Liver (tissue), 9 donors: ENCODE data around the gene PPY. TPM values are rescaled to one million over a fixed set of nuclear protein-coding genes. Genes with fewer than 3 reads are reported as not detected.

ENCODE experiments used
- DNase-seq: peaks from one replicate; pipeline ENCODE4 v3.0.0-alpha.2; 2017; ENCODE audit warnings: low spot score
- H3K27ac ChIP-seq, 2 donors: one replicate each; pipeline ENCODE4 v1.7.0; 2013; ENCODE audit warnings: inconsistent platforms in 2 of 2, low read length in 2 of 2, control low read depth in 1 of 2, low read depth in 1 of 2, mild to moderate bottlenecking in 1 of 2
- H3K27me3 ChIP-seq, 4 donors: one replicate each; pipeline versions ENCODE4 v1.6.1 to v1.7.0; 2013; ENCODE audit warnings: low read length in 3 of 4, inconsistent platforms in 1 of 4, mild to moderate bottlenecking in 1 of 4, moderate library complexity in 1 of 4; ENCODE audit not compliant: control insufficient read depth in 4 of 4, insufficient read depth in 4 of 4
- H3K36me3 ChIP-seq, 4 donors: one replicate each; pipeline versions ENCODE4 v1.6.1 to v1.7.0; 2013; ENCODE audit warnings: low read length in 3 of 4, mild to moderate bottlenecking in 3 of 4, low read depth in 1 of 4, moderate library complexity in 1 of 4; ENCODE audit not compliant: control insufficient read depth in 4 of 4, insufficient read depth in 3 of 4
- H3K4me1 ChIP-seq, 4 donors: one replicate each; pipeline versions ENCODE4 v1.6.1 to v1.7.0; 2013; ENCODE audit warnings: low read length in 3 of 4, mild to moderate bottlenecking in 3 of 4, moderate library complexity in 1 of 4; ENCODE audit not compliant: control insufficient read depth in 4 of 4, insufficient read depth in 4 of 4
- H3K4me3 ChIP-seq, 3 donors: one replicate each; pipeline versions ENCODE4 v1.6.1 to v1.7.0; 2013; ENCODE audit warnings: low read length in 3 of 3, control low read depth in 1 of 3, low read depth in 1 of 3, mild to moderate bottlenecking in 1 of 3
- H3K9ac ChIP-seq, 2 donors: one replicate each; pipeline ENCODE4 v1.7.0; 2013; ENCODE audit warnings: low read length in 2 of 2, mild to moderate bottlenecking in 2 of 2, moderate library complexity in 2 of 2, control low read depth in 1 of 2, low read depth in 1 of 2
- H3K9me3 ChIP-seq, 4 donors: one replicate each; pipeline versions ENCODE4 v1.6.1 to v1.7.0; 2013; ENCODE audit warnings: low read length in 3 of 4; ENCODE audit not compliant: control insufficient read depth in 4 of 4
- ATF3 ChIP-seq: IDR thresholded peaks from 2 replicates; pipeline ENCODE4 v1.6.1; 2016; ENCODE audit warnings: antibody characterized with exemption
- EGR1 ChIP-seq, 2 donors: IDR thresholded peaks; 2 replicates each; pipeline ENCODE4 v1.6.1; 2016 to 2018; ENCODE audit warnings: antibody characterized with exemption in 2 of 2, low read depth in 2 of 2
- FOXA1 ChIP-seq: IDR thresholded peaks from 2 replicates; pipeline ENCODE4 v1.6.1; 2016; ENCODE audit warnings: antibody characterized with exemption
- FOXA2 ChIP-seq: IDR thresholded peaks from 2 replicates; pipeline ENCODE4 v1.6.1; 2016; ENCODE audit warnings: antibody characterized with exemption
- GABPA ChIP-seq, 2 donors: IDR thresholded peaks in 1 of 2; conservative IDR thresholded peaks in 1 of 2; 2 replicates each; pipeline ENCODE4 v1.6.1; 2016; ENCODE audit warnings: antibody characterized with exemption in 2 of 2, mild to moderate bottlenecking in 1 of 2, moderate library complexity in 1 of 2
- HNF4A ChIP-seq, 2 donors: conservative IDR thresholded peaks; 2 replicates each; pipeline ENCODE4 v1.6.1; 2016; ENCODE audit warnings: antibody characterized with exemption in 2 of 2, mild to moderate bottlenecking in 2 of 2
- HNF4G ChIP-seq: IDR thresholded peaks from 2 replicates; pipeline ENCODE4 v1.6.1; 2016; ENCODE audit warnings: antibody characterized with exemption
- JUND ChIP-seq, 2 donors: IDR thresholded peaks; 2 replicates each; pipeline ENCODE4 v1.6.1; 2016; ENCODE audit warnings: antibody characterized with exemption in 2 of 2
- MAX ChIP-seq: IDR thresholded peaks from 2 replicates; pipeline ENCODE4 v1.6.1; 2016; ENCODE audit warnings: antibody characterized with exemption
- NR2F2 ChIP-seq: IDR thresholded peaks from 2 replicates; pipeline ENCODE4 v1.6.1; 2016; ENCODE audit warnings: antibody characterized with exemption
- RAD21 ChIP-seq, 2 donors: IDR thresholded peaks; 2 replicates each; pipeline ENCODE4 v1.6.1; 2016; ENCODE audit warnings: antibody characterized with exemption in 2 of 2, mild to moderate bottlenecking in 2 of 2
- REST ChIP-seq: IDR thresholded peaks from 2 replicates; pipeline ENCODE4 v1.6.1; 2016; ENCODE audit warnings: antibody characterized with exemption, mild to moderate bottlenecking
- RXRA ChIP-seq, 2 donors: IDR thresholded peaks; 2 replicates each; pipeline ENCODE4 v1.6.1; 2017 to 2018; ENCODE audit warnings: antibody characterized with exemption in 2 of 2, mild to moderate bottlenecking in 1 of 2
- SP1 ChIP-seq: IDR thresholded peaks from 2 replicates; pipeline ENCODE4 v1.6.1; 2018; ENCODE audit warnings: antibody characterized with exemption, mild to moderate bottlenecking
- TAF1 ChIP-seq: conservative IDR thresholded peaks from 2 replicates; pipeline ENCODE4 v1.6.1; 2016; ENCODE audit warnings: antibody characterized with exemption, mild to moderate bottlenecking
- YY1 ChIP-seq: IDR thresholded peaks from 2 replicates; pipeline ENCODE4 v1.6.1; 2016; ENCODE audit warnings: antibody characterized with exemption, mild to moderate bottlenecking
- ZBTB33 ChIP-seq: IDR thresholded peaks from 2 replicates; pipeline ENCODE4 v1.6.1; 2016; ENCODE audit warnings: antibody characterized with exemption
- WGBS: extraction: QIAGEN DNeasy Blood & Tissue Kit; methylation state at CpG from one replicate; pipeline ENCODE4 v1.1.7; 2013; 5-methylcytosine and 5-hydroxymethylcytosine counted together
- polyA plus RNA-seq, 2 donors: library from polyadenylated mRNA; stranded (reverse) in 1 of 2; unstranded in 1 of 2; fragments of 200-250 nt in 1 of 2; fragments of >200 nt in 1 of 2; fragmentation: Nextera tagmentation in 1 of 2; extraction: Ambion mirVana in 1 of 2; gene quantifications; one replicate each; pipeline versions ENCODE4 v1.2.1 to v1.2.3, GENCODE V29; 2013 to 2015
- total RNA-seq, 2 donors: library from RNA; depleted of rRNA; stranded (reverse); fragments of >200 nt; gene quantifications; one replicate each; pipeline ENCODE4 v1.2.3, GENCODE V29; 2014
- donor health status: healthy.
- donor health status: healthy.
- donor health status: healthy.
- donor health status: healthy.
- donor health status: healthy.

Gene PPY
- total and polyA plus RNA-seq, 4 donors, result not detected

GRCh38 chr17:43978078-43978477 is 35.8 kb upstream of the PPY start:
- TF ChIP-seq NR2F2 (no peak), HNF4A (conservative IDR thresholded peaks at IDR 0.05) (no peak), MAX (no peak), YY1 (no peak), REST (no peak), RXRA (IDR thresholded peaks at IDR 0.05) (no peak), ZBTB33 (no peak), TAF1 (no peak), GABPA (IDR thresholded peaks at IDR 0.05 in 1 of 2, conservative IDR thresholded peaks at IDR 0.05 in 1 of 2) (no peak), HNF4G (no peak), FOXA2 (no peak), JUND (IDR thresholded peaks at IDR 0.05) (no peak)
- H3K27me3 ChIP-seq, result no peaks in the 10 kb centered on the region
- no peak for DNase-seq

GRCh38 chr17:43976963-43977837 is 34.9 kb upstream of the PPY start:
- Histone ChIP-seq H3K4me3 (no peak overlapping the region), H3K27ac (no peak overlapping the region), H3K9ac (no peak overlapping the region), H3K4me1 (no peaks in the 10 kb centered on the region), H3K36me3 (no peaks in the 10 kb centered on the region), H3K9me3 (no peaks in the 10 kb centered on the region), H3K27me3 (no peaks in the 10 kb centered on the region)
- 80% methylated on average over 9 of the region's 9 CpGs for WGBS
- DNase-seq, result no peak
- TF ChIP-seq RAD21 (IDR thresholded peaks at IDR 0.05), result no peak
- TF ChIP-seq RXRA (IDR thresholded peaks at IDR 0.05), result no peak
- TF ChIP-seq TAF1, result no peak
- no peak for TF ChIP-seq REST
- no peak for TF ChIP-seq ZBTB33
- TF ChIP-seq MAX, result no peak
- no peak for TF ChIP-seq HNF4A (conservative IDR thresholded peaks at IDR 0.05)
- no peak for TF ChIP-seq YY1
- no peak for TF ChIP-seq NR2F2
- TF ChIP-seq ATF3, result no peak
- TF ChIP-seq HNF4G, result no peak
- TF ChIP-seq JUND (IDR thresholded peaks at IDR 0.05), result no peak
- TF ChIP-seq EGR1 (IDR thresholded peaks at IDR 0.05; ENCODE audit: low read depth in 2 of 2), result no peak
- TF ChIP-seq FOXA1, result no peak
- TF ChIP-seq SP1, result no peak

More at GRCh38 chr17:43978078-43978477, 35.8 kb upstream of the PPY start:
- no peak overlapping the region for H3K27ac ChIP-seq
- WGBS, result 86% methylated on average over 2 of the region's 2 CpGs
- no peaks in the 10 kb centered on the region for H3K9me3 ChIP-seq
- no peaks in the 10 kb centered on the region for H3K4me1 ChIP-seq
- no peaks in the 10 kb centered on the region for H3K36me3 ChIP-seq
- no peak overlapping the region for H3K4me3 ChIP-seq
- H3K9ac ChIP-seq, result no peak overlapping the region
